ENCODE data around the gene SEC31B.

The SEC31B gene

DNA sequence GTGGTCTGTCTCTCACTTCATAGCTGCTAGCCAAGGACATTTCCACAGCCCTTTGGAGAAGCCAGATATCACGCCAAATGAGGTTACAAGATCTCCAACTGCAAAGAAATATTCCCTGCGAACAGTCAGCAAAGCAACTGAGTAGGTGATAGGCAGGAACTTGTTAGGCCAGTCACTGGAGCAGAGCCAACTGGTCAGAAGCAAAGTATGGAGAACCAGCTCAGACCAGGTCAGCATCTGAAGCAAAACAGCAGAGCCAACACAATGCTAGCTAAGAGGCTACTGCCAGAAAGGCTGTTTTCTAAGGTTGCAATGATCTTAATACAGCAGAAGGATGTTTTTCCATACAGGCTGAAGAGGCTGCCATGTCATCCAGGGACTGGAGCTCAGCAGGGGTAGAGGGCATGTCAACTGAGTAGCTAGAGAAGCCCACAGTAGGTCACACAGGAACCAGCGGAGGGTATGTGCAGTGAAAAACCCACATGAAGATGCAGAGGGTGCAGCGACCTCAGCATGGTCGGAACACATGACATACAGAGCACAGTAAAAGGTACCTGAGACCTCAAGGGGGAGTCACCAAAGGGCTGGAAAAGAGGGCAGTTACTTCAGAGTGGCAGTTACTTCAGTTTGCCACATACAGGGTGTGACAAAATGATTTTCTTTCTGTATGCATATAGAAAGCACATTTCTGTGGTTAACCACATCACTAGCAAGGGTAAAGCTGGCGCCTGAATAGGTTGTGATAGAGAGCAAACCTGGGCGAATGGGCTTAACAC lies 8.9 kb downstream of the SEC31B start:
- in situ Hi-C loops (cut with MboI; ENCODE audit: low sequenced_read_pairs, unreplicated experiment): loop anchor here (10.0 kb wide), 2 partner anchors 66 to 166 kb away; partner anchors contain the start of gene SCD
- no peak for DNase-seq (ENCODE audit: low spot score)
- TF ChIP-seq, protein P1, sequence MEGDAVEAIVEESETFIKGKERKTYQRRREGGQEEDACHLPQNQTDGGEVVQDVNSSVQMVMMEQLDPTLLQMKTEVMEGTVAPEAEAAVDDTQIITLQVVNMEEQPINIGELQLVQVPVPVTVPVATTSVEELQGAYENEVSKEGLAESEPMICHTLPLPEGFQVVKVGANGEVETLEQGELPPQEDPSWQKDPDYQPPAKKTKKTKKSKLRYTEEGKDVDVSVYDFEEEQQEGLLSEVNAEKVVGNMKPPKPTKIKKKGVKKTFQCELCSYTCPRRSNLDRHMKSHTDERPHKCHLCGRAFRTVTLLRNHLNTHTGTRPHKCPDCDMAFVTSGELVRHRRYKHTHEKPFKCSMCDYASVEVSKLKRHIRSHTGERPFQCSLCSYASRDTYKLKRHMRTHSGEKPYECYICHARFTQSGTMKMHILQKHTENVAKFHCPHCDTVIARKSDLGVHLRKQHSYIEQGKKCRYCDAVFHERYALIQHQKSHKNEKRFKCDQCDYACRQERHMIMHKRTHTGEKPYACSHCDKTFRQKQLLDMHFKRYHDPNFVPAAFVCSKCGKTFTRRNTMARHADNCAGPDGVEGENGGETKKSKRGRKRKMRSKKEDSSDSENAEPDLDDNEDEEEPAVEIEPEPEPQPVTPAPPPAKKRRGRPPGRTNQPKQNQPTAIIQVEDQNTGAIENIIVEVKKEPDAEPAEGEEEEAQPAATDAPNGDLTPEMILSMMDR (IDR thresholded peaks at IDR 0.05; ENCODE audit: borderline replicate concordance, control extremely low read depth, extremely low read depth, insufficient read depth, missing control alignments): no peak

DNA sequence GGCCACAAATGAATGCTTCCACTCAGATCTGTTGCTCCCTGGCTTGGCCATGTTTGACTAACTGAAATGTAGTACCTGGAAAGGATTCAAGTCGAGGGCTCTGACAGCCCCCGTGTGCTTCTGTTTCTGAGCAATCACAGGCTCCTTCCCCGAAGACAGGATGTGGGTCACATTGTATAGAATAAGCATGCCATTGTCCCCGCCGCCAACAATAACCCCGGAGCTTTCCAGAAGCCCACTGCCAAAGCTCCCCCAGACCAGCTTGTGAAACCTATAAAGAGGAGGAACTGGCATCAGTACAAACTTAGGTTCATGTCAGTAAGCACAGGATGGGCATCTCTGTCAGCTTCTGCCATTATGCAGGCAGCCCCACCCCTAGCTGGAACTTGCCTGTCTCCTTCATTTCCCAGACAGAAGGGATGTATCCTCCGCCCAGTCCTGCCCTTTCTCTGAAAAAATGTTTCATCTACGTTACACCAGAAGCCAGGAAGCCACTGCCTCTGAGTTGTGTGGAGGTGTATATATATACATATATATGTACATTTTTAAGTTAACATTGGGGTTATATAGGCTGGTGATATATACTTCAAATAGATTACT lies 10.3 kb downstream of the SEC31B start:
- DNase-seq (ENCODE audit: low spot score): no peak
- in situ Hi-C loops (cut with MboI; ENCODE audit: low sequenced_read_pairs, unreplicated experiment): no loop called here
- TF ChIP-seq, protein P1 (IDR thresholded peaks at IDR 0.05; ENCODE audit: borderline replicate concordance, control extremely low read depth, extremely low read depth, insufficient read depth, missing control alignments): no peak

DNA sequence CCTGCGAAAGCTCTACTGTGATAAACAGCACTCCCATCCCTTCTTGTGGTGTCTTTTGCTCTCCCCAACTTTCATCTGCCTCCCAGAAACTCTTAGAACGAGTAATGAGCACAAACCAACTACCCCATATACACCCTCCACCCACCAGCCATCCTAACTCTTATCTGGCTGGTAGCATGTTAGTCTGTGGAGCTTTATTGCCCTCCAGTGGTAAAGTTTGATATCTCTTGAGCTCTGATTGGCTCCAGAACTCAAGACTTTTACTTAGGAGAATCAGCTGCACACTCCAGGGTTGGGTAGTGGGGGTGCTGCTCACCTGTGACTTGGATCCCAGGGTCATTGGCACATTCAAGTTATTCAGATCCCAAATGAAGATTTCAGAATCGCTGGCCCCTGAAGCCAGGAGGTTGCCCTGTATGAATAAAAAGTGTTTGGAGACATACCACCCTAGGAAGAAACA lies 10.9 kb downstream of the SEC31B start:
- in situ Hi-C loops (cut with MboI; ENCODE audit: low sequenced_read_pairs, unreplicated experiment): no loop called here
- peak; percentile 56 for DNase-seq (ENCODE audit: low spot score)

DNA sequence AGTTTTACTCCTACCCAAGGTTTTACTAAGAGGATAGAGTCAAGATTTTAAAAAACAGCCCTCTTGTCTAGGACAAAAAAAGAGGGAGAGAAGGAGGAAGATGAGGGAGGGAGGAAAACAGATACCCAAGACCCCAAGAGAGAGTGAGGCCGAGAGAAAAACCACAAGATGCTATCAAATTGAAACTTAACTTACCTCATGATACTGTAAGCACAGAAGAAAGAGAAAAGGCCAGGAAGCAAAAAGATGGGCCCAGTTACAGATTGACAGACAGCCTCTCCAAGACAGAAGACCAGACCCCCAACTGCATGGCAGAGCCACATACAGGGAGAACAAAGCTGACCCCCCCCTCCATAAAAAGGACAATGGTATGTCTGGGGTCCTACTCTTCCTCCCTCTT lies 11.4 kb downstream of the SEC31B start:
- TF ChIP-seq, protein P1 (IDR thresholded peaks at IDR 0.05; ENCODE audit: borderline replicate concordance, control extremely low read depth, extremely low read depth, insufficient read depth, missing control alignments): no peak
- DNase-seq (ENCODE audit: low spot score): no peak
- in situ Hi-C loops (cut with MboI; ENCODE audit: low sequenced_read_pairs, unreplicated experiment): no loop called here

More for the DNA sequence above, 10.9 kb downstream of the SEC31B start:
- TF ChIP-seq, protein P1 (IDR thresholded peaks at IDR 0.05; ENCODE audit: borderline replicate concordance, control extremely low read depth, extremely low read depth, insufficient read depth, missing control alignments): peak; percentile 22

DNA sequence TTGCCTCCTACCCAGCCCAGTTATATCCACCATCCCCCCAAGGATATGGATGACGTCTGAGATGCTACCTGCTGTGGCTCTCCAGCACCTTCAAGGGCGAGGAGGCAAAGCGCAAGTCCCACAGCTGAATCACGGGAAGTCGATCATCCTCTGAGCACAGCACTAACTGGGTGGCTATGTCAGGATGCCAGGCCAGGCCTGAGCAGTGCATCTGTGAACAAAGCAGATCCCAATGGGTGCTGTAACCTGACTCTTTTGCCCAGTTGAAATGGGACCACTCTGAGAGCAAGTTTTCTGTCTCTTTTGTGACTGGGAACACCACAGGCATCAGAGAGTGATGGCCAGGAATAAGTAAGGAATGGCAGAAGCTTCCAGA lies 12.3 kb downstream of the SEC31B start:
- in situ Hi-C loops (cut with MboI; ENCODE audit: low sequenced_read_pairs, unreplicated experiment): no loop called here

DNA sequence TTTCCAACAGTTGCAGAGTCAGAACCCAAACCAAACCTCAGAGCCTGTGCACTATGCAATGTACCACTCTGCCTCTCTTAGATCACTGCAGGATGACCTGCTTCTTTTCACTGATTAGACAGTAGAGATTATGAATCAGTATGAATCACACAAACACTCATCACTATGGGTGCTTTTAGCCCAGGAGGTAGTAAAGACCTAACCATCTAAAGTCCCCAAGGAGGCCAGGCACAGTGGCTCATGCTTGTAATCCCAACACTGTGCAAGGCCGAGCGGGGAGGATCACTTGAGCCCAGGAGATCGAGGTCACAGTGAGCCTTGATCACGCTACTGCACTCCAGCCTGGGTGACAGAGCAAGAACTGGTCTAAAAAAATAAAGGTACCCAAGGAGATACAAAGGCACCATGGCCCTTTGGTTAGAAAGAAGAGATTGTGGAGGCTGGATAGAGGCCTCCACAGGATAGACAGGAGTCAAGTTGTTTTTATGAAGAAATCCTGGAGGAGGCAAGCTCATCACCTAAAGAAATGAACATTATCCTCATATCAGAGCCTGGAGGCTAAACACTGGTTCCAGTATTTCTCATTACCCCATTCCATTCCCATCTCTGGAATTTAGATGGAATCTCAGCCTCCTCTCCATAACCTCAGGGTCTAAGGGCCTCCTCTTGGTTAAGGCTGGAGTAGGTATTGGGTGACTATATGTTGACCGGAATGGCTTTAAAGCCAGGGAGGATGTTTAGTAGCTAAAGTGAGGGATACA lies 12.9 kb downstream of the SEC31B start:
- in situ Hi-C loops (cut with MboI; ENCODE audit: low sequenced_read_pairs, unreplicated experiment): no loop called here
- DNase-seq (ENCODE audit: low spot score): no peak
- TF ChIP-seq, protein P1 (IDR thresholded peaks at IDR 0.05; ENCODE audit: borderline replicate concordance, control extremely low read depth, extremely low read depth, insufficient read depth, missing control alignments): no peak

More for the DNA sequence above, 12.3 kb downstream of the SEC31B start:
- DNase-seq (ENCODE audit: low spot score): no peak
- TF ChIP-seq, protein P1 (IDR thresholded peaks at IDR 0.05; ENCODE audit: borderline replicate concordance, control extremely low read depth, extremely low read depth, insufficient read depth, missing control alignments): no peak
